ENCODE measurements around the gene CHTF18.
A peak's percentile ranks its signal among the peaks of the same experiment; 100 is the strongest.

Gene CHTF18

GRCh38 chr16:785563-786535, 2.6 kb upstream of the CHTF18 start (continued):
- TF ChIP-seq EGR2 (tag by site-specific recombination; IDR thresholded peaks at IDR 0.05; ENCODE audit: low read depth) (peak; percentile 40; the same call in 1 of the 2 replicates), ZNF580 (tag by site-specific recombination; IDR thresholded peaks at IDR 0.05) (0 out of 2 replicates have a peak, but pooled peaks have one; percentile 46)
- TF ChIP-seq, protein P1, sequence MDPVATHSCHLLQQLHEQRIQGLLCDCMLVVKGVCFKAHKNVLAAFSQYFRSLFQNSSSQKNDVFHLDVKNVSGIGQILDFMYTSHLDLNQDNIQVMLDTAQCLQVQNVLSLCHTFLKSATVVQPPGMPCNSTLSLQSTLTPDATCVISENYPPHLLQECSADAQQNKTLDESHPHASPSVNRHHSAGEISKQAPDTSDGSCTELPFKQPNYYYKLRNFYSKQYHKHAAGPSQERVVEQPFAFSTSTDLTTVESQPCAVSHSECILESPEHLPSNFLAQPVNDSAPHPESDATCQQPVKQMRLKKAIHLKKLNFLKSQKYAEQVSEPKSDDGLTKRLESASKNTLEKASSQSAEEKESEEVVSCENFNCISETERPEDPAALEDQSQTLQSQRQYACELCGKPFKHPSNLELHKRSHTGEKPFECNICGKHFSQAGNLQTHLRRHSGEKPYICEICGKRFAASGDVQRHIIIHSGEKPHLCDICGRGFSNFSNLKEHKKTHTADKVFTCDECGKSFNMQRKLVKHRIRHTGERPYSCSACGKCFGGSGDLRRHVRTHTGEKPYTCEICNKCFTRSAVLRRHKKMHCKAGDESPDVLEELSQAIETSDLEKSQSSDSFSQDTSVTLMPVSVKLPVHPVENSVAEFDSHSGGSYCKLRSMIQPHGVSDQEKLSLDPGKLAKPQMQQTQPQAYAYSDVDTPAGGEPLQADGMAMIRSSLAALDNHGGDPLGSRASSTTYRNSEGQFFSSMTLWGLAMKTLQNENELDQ (tag by site-specific recombination; IDR thresholded peaks at IDR 0.05; ENCODE audit: low read depth) = no peak

DNA sequence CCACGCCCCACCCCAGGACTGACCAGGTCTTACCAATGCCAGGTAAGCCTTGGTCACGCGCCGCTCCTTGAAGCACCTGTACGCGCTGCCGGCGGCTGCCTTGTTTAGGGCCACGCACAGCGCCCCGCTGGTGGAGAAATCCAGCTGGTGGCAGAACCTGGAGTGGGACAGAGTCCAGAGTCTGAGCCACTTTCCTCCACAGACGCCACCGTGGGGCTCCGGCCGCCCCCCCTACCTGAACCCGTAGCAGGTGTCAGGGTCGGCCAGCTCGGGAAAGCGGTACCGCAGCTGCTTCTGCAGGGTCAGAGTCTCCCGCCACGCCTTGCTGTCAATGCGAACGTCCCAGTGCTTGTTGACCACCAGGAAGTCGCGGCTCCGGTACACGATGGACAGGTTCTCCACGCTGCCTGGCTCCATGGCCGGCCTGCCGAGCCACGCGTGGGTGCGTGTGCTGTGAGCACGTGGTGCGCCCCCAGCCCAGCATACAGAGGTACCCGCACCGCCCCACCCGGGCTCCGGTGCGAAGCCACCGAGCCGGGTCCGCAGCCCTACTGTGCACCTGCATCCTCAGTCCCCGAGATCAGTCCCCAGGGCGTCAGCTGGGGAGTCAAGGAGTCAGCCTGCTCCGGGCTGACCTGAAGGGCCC, 976 bp upstream of the CHTF18 start:
- Histone ChIP-seq H3K4me1 (ENCODE audit: control insufficient read depth, insufficient read depth, low read length) (no peaks in the 10 kb centered on the region), H3K9me3 (ENCODE audit: control insufficient read depth, insufficient read depth, low read depth, low read length) (no peaks in the 10 kb centered on the region), H3K4me3 (ENCODE audit: low read depth, low read length) (peak overlapping the region; percentile 62), H3K27ac (ENCODE audit: extremely low read depth, low read depth, low read length) (peak overlapping the region; percentile 67; the same call in 1 of the 2 replicates), H3K36me3 (ENCODE audit: control insufficient read depth in 2 of 2, insufficient read depth in 1 of 2, low read length in 2 of 2) (peaks cover 0 to 56% of the 10 kb centered on the region in 2 experiments; a peak in 1 of 3 replicates)
- POLR2A ChIA-PET = interaction anchor here (0.7 to 2.4 kb wide), 6 partner anchors 9 to 995 kb away, joined by 3 to 25 read pairs (median 10); partner anchors contain the start of genes ANTKMT and NUBP2
- TF ChIP-seq ZNF600 (tag by site-specific recombination; IDR thresholded peaks at IDR 0.05) = 0 out of 2 replicates have a peak, but pooled peaks have one; percentile 14
- TF ChIP-seq ZNF2 (tag by site-specific recombination; IDR thresholded peaks at IDR 0.05) = no peak
- peak; percentile 10; the same call in 1 of the 2 replicates for TF ChIP-seq ZNF335 (tag by site-specific recombination; conservative IDR thresholded peaks at IDR 0.05)
- peak; percentile 38; the same call in 1 of the 2 replicates for TF ChIP-seq ZBTB8A (tag by site-specific recombination; IDR thresholded peaks at IDR 0.05)
- TF ChIP-seq, protein P2, sequence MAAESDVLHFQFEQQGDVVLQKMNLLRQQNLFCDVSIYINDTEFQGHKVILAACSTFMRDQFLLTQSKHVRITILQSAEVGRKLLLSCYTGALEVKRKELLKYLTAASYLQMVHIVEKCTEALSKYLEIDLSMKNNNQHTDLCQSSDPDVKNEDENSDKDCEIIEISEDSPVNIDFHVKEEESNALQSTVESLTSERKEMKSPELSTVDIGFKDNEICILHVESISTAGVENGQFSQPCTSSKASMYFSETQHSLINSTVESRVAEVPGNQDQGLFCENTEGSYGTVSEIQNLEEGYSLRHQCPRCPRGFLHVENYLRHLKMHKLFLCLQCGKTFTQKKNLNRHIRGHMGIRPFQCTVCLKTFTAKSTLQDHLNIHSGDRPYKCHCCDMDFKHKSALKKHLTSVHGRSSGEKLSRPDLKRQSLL (tag by site-specific recombination; IDR thresholded peaks at IDR 0.05) = peak; percentile 55; the same call in 1 of the 2 replicates
- TF ChIP-seq ZNF426 (tag by site-specific recombination; IDR thresholded peaks at IDR 0.05) = no peak
- no peak for TF ChIP-seq ZNF555 (tag by site-specific recombination; conservative IDR thresholded peaks at IDR 0.05)
- no peak for TF ChIP-seq ZNF354C (tag by site-specific recombination; IDR thresholded peaks at IDR 0.05; ENCODE audit: borderline replicate concordance, low read depth)
- TF ChIP-seq KLF7 (tag by site-specific recombination; IDR thresholded peaks at IDR 0.05; ENCODE audit: borderline replicate concordance) = 0 out of 2 replicates have a peak, but pooled peaks have one; percentile 8
- peak; percentile 25 for TF ChIP-seq ZBTB26 (tag by site-specific recombination; optimal IDR thresholded peaks at IDR 0.05)
- CTCF ChIA-PET = interaction anchor here (2.1 to 9.5 kb wide), 3 partner anchors 39 to 75 kb away, joined by 7 to 119 read pairs (median 34); partner anchors contain the start of gene ANTKMT

DNA sequence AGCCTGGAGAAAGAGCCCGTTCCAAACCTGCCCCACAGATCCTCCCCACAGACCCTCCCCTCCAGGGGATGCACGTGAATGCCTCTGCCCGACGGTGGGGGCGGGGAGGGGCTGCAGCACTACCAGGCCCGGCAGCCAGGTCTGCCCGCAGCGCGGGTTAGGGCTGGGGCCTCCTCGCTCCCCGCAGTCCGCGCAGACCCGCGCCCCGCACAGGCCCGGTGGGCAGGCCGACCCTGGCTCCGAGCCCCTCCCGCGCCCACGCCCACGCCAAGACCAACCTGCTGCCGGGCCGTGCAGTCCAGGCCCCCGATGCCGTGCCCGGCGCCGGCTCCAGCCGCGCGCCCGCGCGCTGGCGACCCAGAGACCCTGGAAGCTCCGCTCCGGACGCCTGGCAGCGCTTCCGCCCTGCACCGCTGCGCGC, 432 bp upstream of the CHTF18 start, which contains the start of gene RPUSD1:
Gene RPUSD1, minus strand, starts transcription at position 404 of the 421 bp plus-strand sequence. CDS start 644 bp downstream, outside the sequence.
- H3K4me3 ChIP-seq (ENCODE audit: low read depth, low read length) = peak within 1 kb of the TSS; percentile 83
- peaks cover 0 to 60% of the 10 kb centered on the region in 2 experiments; a peak in 1 of 3 replicates for H3K36me3 ChIP-seq (ENCODE audit: control insufficient read depth in 2 of 2, insufficient read depth in 1 of 2, low read length in 2 of 2)
- POLR2A ChIA-PET = interaction anchor here (0.7 to 2.4 kb wide), 18 partner anchors 9 to 995 kb away, joined by 3 to 25 read pairs (median 6); partner anchors contain the start of genes ANTKMT, GNG13, NUBP2 and STUB1
- peak within 1 kb of the TSS; percentile 82 for H3K27ac ChIP-seq (ENCODE audit: extremely low read depth, low read depth, low read length)
- no peaks in the 10 kb centered on the region for H3K4me1 ChIP-seq (ENCODE audit: control insufficient read depth, insufficient read depth, low read length)
- H3K9me3 ChIP-seq (ENCODE audit: control insufficient read depth, insufficient read depth, low read depth, low read length) = no peaks in the 10 kb centered on the region
- CTCF ChIA-PET = interaction anchor here (0.5 to 9.5 kb wide), 9 partner anchors 39 to 709 kb away, joined by 3 to 119 read pairs (median 3); partner anchors contain the start of gene ANTKMT
- TF ChIP-seq, protein P3, sequence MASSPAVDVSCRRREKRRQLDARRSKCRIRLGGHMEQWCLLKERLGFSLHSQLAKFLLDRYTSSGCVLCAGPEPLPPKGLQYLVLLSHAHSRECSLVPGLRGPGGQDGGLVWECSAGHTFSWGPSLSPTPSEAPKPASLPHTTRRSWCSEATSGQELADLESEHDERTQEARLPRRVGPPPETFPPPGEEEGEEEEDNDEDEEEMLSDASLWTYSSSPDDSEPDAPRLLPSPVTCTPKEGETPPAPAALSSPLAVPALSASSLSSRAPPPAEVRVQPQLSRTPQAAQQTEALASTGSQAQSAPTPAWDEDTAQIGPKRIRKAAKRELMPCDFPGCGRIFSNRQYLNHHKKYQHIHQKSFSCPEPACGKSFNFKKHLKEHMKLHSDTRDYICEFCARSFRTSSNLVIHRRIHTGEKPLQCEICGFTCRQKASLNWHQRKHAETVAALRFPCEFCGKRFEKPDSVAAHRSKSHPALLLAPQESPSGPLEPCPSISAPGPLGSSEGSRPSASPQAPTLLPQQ (tag by site-specific recombination; IDR thresholded peaks at IDR 0.05) = no peak
- TF ChIP-seq, protein P4, sequence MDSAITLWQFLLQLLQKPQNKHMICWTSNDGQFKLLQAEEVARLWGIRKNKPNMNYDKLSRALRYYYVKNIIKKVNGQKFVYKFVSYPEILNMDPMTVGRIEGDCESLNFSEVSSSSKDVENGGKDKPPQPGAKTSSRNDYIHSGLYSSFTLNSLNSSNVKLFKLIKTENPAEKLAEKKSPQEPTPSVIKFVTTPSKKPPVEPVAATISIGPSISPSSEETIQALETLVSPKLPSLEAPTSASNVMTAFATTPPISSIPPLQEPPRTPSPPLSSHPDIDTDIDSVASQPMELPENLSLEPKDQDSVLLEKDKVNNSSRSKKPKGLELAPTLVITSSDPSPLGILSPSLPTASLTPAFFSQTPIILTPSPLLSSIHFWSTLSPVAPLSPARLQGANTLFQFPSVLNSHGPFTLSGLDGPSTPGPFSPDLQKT (IDR thresholded peaks at IDR 0.05; ENCODE audit: borderline replicate concordance, low read depth, low read length) = no peak
- TF ChIP-seq ZNF600 (tag by site-specific recombination; IDR thresholded peaks at IDR 0.05) = no peak
- TF ChIP-seq YY1 (tag by site-specific recombination; IDR thresholded peaks at IDR 0.05) = no peak
- TF ChIP-seq ZNF2 (tag by site-specific recombination; IDR thresholded peaks at IDR 0.05) = no peak
- no peak for TF ChIP-seq ZBTB48 (tag by site-specific recombination; IDR thresholded peaks at IDR 0.05)
- no peak for TF ChIP-seq SALL2 (tag by site-specific recombination; IDR thresholded peaks at IDR 0.05; ENCODE audit: borderline replicate concordance)
- no peak for TF ChIP-seq ZNF488 (tag by site-specific recombination; IDR thresholded peaks at IDR 0.05)
